ENCODE measurements around the gene LLGL2.

The LLGL2 gene

DNA sequence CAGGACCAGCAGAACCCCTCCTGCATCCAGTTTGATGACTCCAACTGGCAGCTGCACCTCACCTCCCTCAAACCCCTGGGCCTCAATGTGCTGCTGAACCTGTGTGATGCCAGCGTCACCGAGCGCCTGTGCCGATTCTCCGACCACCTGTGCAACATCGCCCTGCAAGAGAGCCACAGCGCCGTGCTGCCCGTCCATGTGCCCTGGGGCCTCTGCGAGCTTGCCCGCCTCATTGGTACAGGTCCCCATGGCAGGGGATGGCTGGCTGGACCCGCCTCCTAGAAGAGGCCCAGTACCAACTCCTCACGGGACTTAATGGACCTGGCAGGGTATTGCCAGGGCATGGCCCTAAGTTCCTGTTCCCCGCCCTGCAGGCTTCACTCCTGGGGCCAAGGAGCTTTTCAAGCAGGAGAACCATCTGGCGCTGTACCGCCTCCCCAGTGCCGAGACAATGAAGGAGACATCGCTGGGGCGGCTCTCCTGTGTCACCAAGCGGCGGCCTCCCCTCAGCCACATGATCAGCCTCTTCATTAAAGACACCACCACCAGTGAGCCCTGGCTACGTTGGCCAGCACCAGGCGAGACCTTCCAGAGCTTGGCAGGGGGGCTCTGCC is 32.8 kb upstream of the LLGL2 start:
- no peak for DNase-seq (ENCODE audit: low read depth in 2 of 2)

DNA sequence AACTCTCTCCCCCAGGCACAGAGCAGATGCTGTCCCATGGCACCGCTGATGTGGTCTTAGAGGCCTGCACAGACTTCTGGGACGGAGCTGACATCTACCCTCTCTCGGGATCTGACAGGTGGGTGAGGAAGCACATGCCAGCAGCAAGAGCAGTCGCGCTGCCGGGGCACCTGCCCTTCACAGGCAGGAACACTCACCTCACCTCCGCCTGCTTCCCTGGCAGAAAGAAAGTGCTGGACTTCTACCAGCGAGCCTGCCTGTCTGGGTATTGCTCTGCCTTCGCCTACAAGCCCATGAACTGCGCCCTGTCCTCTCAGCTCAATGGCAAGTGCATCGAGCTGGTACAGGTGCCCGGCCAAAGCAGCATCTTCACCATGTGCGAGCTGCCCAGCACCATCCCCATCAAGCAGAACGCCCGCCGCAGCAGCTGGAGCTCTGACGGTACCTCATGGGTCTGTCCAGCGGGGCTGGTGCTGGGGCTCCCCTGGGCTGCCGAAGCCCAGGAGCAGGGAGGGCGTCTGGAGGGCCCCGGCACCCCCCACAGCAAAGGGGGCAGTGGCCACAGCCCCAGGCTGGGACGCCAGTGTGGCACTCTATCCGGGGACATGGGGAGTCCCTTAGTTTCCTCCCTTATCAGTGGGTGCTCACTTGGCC is 31.9 kb upstream of the LLGL2 start:
- DNase-seq (ENCODE audit: low read depth in 2 of 2): no peak

DNA sequence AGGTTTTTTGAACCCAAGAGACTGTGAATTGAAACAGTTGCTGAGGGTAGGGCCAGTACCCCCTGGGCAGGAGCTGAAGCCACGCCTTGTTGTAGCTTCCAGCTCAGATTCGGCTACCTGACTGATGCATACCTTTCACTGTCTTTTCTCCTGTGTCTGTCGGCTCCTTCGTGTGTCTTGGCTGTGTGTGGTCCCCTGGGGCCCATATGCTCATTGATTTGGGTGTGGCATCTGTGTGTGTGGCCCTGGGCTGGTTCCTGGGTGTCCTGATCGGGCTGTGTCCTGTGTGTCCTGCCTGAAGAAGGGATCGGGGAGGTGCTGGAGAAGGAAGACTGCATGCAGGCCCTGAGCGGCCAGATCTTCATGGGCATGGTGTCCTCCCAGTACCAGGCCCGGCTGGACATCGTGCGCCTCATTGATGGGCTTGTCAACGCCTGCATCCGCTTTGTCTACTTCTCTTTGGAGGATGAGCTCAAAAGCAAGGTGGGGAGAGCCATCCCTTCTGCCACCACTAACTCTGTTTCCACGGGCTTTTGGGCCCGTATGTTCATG is 31.1 kb upstream of the LLGL2 start:
- no peak for DNase-seq (ENCODE audit: low read depth in 2 of 2)

DNA sequence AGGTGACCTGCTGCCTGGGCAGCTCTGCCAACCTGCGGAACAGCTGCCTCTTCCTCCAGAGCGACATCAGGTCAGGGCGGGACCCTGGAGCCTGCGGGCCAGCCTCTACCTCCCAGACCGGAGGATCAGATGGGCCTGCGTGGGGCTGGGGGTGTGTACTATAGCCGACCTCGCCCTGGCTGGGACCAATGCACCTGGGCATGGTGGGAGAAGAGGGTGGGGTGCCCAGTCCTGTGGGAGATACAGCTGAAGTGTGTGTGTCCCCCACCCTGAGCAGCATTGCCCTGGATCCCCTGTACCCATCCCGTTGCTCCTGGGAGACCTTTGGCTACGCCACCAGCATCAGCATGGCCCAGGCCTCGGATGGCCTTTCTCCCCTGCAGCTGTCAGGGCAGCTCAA is 29.5 kb upstream of the LLGL2 start:
- DNase-seq (ENCODE audit: low read depth in 2 of 2): no peak

DNA sequence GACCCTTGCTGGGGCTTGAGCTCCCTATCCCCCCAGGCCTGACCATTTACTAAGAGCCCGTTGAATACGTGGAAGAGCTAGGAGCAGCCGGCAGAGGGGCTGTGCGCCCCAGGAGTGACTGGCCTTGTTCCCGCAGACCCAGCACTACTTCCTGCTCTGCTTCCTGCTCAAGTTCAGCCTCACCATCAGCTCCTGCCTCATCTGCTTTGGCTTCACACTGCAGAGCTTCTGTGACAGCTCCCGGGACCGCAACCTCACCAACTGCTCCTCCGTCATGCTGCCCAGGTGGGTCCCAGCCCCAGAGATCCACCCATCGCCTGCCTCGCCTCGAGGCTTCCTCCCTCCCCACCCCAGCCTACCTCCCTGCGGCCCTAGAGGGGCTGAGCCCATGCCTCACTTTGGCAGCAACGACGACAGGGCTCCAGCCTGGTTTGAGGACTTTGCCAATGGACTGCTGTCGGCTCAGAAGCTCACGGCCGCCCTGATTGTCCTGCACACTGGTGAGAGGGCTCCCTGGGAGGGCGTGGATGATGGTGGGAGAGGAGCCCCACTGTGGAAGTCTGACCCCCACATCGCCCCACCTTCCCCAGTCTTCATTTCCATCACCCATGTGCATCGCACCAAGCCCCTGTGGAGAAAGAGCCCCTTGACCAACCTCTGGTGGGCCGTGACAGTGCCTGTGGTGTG is 27.3 kb upstream of the LLGL2 start:
- DNase-seq (ENCODE audit: low read depth in 2 of 2): no peak

DNA sequence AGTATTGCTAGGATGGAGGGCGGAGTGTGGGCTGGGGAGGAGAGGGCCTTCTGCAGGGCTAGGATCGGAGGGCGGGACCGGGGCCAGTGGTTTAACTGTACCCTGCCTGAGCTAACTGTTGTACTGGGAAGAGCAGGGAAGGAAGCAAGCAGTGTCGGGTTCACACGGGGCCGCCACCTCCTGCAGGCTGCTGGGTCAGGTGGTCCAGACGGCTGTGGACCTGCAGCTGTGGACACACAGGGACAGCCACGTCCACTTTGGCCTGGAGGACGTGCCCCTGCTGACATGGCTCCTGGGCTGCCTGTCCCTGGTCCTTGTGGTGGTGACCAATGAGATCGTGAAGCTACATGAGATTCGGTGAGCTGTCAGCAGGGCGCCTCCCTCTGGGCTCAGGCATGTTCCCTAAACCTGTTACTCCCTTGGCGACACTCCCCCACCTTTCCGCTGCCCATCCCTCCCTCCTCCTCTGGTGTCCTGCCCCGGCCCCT is 26.7 kb upstream of the LLGL2 start:
- DNase-seq (ENCODE audit: low read depth in 2 of 2): no peak

DNA sequence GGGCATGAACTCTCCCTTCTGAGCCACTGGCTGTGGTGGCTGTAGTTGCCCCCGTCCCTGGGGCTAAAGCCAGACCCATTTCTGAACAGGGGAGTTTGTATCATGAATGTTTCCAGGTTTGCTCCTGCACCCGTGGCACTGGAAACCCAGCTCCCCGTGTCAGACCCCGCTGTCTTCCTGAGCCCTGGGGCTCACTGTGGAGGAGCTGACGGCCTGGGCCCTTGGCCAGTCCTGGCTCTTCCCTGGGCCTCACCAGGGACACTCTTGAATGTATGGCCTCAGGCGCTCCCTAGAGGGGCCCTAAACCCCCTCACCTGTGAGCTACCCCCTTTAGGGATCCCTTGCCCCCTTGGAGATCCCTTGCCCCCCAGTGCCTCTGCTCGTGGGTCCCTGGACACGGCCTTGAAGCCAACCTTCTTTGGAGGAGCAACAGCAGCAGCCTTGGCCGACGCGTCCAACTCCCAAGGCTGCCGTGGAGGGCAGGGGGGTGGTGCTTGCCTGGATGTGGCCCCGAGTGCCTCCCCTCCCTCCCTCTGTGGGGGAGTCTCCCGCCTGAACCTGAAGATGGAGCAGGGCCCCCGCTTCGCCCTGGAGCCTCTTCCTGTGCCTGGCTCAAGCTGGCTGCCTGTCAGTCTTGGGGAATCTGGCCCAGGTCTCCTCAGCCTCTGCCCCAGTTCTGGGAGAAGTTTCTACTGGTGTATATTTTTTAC is 26.0 kb upstream of the LLGL2 start:
- DNase-seq (ENCODE audit: low read depth in 2 of 2): no peak

DNA sequence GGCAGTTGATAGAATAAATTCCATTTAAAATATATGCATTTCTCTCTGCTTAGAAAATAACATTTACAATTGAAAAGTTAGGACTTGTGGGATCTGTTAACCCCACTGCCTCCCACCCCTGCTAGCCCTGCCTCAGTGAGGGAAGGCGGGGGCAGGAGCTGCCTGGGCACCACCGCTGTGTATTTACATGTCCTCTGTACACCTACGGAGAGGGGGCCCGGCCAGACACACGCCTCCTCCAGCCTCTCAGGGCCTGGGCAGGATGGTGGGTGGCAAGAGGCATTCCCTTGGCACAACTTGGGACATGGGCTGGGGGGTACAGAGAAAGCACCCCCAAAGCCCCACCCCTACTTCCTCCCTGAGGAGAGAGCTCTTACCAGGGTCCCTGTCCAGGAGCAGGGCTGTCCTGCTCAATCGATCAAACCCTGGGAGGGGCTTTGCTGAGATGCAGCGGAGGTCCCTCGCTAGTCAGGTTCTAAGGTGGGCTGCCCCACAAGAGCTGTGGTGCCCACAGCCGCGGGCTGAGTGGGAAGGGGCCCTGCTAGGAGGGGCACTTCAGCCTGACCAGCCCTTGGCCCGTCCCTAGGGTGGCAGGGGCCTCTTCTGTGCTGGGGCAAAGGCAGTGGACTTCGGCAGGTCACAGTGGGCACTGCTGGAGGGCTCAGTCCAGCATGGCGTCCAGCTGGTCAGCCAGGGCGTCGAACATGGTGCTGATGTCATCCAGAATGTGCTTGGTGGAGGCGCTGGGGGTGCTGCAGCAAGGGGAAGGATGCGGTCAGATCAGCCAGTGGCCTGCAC is 24.9 kb upstream of the LLGL2 start:
- DNase-seq (ENCODE audit: low read depth in 2 of 2): no peak

DNA sequence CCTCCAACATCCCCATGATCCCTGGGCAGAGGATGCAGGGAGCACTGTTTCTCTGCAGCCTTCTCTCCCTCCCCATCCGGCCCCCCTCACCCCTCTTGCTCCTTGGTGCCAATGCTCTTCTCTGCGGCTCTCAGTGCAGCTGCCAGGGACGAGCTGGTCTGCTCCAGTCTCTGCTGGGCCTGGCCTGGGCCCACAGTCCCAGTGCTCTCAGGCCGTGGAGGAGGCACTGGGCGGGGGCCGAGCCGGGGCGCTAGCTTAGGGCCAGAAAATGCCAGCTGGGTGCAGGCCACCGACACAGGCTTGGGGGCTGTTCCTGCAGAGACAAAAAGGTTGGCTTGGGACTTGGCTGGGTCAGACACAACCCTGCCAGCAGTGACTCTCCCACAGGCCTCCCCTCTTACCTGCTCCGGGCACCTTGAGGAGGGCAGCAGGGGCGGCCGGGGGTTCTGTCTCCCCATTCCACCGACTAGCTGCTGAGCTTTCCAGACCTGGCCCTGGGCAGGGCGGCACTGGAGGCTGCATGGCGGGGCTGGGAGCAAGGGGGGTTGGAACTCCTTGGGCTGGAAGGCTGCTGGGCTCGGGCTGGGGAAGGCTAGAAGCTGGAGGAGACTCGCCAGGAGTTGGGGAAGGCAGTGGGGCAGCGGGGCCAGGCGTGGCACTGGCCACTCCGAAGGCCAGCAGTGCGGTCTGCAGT is 24.0 kb upstream of the LLGL2 start:
- no peak for DNase-seq (ENCODE audit: low read depth in 2 of 2)

DNA sequence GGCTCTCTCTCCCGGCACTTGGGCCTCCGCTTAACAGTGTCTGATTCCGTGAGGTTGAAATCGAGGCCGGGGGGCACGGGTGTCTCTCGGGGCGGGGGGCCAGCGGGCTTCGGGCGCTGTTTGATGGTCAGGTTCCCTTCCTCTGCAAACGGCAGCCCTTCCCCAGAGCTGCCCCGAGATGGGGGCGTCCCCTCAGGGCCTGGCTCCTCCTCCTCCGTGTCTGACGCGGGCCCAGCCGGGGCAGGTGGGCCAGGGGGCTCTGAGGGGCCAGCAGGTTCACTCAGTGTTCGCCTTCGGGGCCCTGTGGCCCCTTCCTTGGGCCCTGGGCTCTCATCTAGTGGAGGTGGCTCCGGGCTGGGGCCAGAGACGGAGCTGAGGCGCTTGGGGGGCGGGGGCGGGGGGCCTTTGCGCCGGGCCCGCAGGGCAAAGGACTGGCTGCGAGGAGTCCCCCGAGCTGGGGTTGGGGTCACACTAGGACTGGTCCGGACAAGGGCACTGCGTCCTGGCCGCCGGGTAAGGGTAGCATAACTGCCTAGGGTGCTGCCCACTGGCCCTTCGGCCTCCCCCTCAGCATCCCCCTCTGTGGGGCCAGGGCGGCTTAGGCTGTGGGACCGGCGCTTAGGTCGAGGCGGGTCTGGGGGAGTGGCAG is 23.3 kb upstream of the LLGL2 start:
- no peak for DNase-seq (ENCODE audit: low read depth in 2 of 2)

DNA sequence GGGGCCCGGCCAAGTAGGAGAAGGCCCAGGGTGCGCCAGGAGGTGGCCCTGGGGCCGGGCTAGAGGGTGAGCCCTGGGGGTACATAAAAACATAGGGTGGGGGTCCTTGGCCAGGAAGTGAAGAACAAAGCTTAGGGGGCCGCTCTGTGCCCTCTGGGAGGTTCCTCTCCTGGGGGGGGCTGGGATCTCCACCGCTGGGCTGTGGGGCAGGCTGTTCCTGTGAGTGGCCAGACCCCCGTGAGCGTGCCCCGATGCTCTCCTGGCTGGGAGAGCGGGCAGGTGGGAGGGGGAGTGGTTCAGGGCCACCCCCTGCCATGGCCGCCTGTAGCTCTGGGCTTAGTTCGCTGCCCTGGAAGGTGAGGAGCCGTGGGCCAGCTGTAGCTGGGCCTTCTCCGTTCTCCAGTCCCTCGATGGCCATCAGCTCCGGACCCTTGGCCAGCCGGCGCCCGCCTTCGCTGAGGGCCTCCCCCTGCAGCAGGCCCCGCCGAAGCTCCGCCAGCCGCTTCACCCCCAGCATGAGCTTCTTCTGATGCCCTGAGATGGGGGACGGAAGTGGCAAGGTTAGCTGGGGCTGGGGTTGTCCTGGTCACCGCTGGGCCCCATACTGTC is 22.7 kb upstream of the LLGL2 start:
- DNase-seq (ENCODE audit: low read depth in 2 of 2): no peak

DNA sequence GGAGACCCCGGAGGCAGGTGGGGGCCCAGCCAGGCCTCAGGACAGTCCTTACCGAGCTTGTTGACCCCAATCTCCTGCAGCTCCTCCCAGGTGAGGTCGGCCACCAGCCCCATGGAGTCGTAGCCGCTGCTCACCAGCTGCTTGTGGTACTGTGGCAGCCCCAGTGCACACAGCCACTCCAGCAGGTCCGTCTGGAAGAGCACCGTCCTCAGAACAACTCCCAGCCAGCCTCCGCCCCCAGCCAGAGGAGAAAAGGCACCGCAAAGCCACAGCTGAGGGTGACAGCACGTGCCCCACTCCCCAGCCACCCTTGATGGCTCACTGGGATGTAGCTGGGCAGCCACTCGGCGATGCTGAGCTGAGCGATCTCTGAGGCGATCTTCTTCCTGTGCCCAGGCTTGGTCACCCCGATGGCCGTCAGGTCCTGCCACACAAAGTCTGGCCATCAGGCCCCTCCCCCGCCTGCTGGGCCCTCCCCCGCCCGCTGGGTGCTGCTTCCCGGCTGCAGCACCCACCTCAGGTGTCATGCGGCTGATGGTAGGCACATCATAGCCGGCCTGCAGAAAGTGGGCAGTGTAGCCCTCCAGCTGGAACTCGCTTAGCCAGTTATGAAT is 22.1 kb upstream of the LLGL2 start:
- no peak for DNase-seq (ENCODE audit: low read depth in 2 of 2)

DNA sequence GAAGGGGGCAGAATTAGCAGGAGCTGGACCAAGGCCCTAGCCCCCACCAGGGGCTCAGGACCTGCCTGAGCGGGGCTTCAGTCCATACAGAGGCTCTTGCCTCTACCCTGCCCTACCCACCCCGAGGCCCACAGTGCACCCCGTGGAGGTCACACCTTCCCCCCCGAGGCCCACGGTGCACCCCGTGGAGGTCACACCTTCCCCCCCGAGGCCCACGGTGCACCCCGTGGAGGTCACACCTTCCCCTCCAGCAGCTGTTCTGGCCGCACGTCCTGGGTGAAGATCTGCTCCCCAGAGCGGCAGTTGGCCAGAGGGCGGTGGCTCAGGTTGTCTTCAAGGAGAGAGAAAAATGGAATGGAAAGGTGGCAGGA is 21.5 kb upstream of the LLGL2 start:
- DNase-seq (ENCODE audit: low read depth in 2 of 2): no peak

DNA sequence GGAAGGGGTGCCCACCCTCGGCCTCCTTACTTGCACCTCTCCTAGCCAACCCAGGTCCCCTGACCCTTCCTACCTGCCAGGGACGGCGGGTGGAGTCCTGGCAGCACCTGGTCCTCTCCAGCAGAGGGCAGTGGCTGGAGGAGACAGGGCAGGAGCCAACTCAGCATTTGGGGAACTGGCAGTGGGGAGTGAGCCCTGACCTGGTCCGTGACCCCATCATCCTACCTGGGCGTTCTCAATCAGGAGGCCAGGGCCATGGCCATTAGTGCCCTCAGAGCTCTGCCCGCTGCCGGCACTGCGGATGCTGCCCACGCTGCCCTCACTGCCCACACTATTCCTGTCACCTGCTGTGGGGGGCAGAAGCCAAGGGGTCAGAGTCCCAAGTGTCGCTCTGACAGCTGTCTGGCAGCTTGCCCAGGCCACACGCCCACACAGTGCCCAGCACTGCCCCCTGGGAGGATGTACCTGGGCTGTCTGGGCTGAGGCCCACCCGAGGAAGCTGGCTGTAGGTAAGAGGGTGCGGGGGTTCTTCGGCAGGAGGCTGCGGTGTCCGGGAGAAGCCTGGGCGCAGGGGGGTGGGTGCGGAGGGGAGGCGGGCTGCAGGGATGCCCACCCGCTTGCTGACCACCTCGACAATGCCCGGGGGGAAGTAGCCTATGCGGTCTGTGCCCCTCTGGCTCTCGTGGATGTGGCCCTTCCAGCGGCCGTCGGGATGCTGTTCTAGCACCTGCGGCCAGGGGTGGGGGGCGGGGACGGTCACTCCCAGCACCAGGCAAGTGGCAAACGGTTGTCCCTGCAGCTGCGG is 20.9 kb upstream of the LLGL2 start:
- no peak for DNase-seq (ENCODE audit: low read depth in 2 of 2)

DNA sequence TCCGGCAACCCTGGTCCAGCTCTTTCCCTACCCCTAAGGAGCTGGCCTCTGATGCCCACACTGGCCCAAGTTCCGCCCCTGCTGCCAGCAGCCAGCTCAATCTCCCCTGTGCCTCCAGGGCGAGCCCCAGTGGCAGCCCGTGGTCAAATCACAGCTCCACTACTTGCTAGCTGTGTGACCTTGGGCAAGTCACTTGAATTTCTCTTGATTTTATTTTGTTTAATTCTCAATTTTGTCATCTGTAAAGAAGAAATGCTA is 20.4 kb upstream of the LLGL2 start:
- DNase-seq (ENCODE audit: low read depth in 2 of 2): no peak

DNA sequence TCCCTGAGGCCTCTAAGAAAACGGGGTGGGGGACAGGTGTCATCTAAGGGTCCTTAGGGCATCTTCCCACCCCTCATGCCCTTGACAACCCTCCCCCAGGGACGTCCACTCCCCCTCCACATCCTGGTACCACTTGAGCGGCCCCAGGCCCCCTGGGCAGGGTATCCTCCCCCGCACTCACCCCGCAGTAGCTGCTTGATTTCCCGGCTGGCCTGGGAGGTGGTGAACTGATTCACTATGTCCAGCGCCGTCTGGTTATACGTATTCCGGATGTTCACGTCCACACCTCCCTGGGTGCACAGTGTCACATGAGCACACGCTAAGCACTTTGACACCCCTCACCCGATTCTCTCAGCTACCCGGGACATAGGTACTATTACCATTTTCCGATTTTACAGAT is 19.9 kb upstream of the LLGL2 start:
- no peak for DNase-seq (ENCODE audit: low read depth in 2 of 2)

DNA sequence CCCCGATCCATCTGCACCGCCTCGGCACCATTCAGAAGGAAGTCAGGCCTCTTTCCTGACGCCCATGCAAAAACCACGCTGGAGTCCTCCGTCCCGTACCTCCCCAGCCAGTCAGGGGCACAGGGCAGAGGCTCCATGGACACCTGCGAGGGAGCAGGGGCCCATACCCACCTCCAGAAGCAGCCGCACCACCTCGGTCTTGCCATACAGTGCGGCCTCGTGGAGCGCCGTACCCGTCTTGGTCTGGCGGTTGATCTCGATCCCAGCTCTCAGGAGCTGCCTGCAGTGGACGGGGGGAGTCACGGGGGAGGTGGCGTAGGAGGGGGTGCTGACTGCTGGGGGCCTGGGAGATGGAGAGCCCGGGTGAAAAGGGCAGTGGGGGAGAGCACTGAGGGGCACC is 19.4 kb upstream of the LLGL2 start:
- no peak for DNase-seq (ENCODE audit: low read depth in 2 of 2)

DNA sequence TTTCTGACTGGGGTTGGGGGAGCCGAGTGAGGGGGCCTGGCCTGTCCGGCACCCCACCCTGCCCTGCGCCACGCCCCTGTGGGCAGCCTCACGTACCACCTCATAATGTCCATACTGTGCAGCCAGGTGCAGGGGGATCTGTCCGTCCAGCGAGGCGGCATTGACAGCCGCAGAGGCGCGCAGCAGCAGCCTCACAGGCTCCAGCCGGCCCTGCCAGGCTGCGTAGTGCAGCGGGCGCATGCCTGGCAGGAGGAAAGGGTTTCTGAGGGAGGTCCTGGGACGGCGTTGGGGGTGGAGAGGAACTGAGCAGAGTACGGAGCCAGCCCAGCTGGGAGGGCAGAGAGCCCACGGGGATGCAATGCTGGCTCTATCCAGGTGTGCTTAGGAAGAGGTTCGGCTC is 18.6 kb upstream of the LLGL2 start:
- DNase-seq (ENCODE audit: low read depth in 2 of 2): no peak

All from stimulated activated CD8-positive, alpha-beta memory T cell treated with anti-CD3 and anti-CD28 coated beads, Interleukin-7, amount 100 ng/mL, for 4 hours (primary cell).